ENCODE measurements around the gene MPV17L. TPM values are rescaled to one million over a fixed set of nuclear protein-coding genes. Genes with fewer than 3 reads are reported as not detected.
A peak's percentile ranks its signal among the peaks of the same experiment; 100 is the strongest.
"Not testable (repeated sequence)": the region's sequence is repeated elsewhere in the genome, so short reads cannot be mapped to it uniquely, and the experiment has no call there.

Gene MPV17L
- total and polyA plus RNA-seq, 5 donors: 7.2 to 10.3 (median 8.3) TPM

- DNase-seq (peak; percentile 86 to 94 (median 93)), ATAC-seq (peak; percentile 96 to 97)
- Histone ChIP-seq H3K27me3 (ENCODE audit: control insufficient read depth, insufficient read depth) (no peaks in the 10 kb centered on the region), H3K4me3 (ENCODE audit: low read length) (peak within 1 kb of the TSS; percentile 69), H3K9me3 (ENCODE audit: control insufficient read depth, low read length) (no peaks in the 10 kb centered on the region), H3K4me1 (ENCODE audit: control insufficient read depth, insufficient read depth, low read length) (peaks cover 2% of the 10 kb centered on the region), H3K27ac (ENCODE audit: low read length) (peak within 1 kb of the TSS; percentile 22)
- under 1% methylated on average over 63 of the region's 63 CpGs for WGBS
- intact Hi-C loops (cut with DNase I): loop anchor here in 1 of 4 donors (5.0 kb wide), 1 partner anchor 213 kb away; no protein-coding TSS in a partner anchor
Measured at GRCh38 chr16:15434425-15435215, 39.1 kb downstream of the MPV17L start, which contains the start of gene BMERB1. TSS of gene BMERB1 (plus strand) at chr16:15434588. CDS start at chr16:15434654, 66 bp downstream.

DNA sequence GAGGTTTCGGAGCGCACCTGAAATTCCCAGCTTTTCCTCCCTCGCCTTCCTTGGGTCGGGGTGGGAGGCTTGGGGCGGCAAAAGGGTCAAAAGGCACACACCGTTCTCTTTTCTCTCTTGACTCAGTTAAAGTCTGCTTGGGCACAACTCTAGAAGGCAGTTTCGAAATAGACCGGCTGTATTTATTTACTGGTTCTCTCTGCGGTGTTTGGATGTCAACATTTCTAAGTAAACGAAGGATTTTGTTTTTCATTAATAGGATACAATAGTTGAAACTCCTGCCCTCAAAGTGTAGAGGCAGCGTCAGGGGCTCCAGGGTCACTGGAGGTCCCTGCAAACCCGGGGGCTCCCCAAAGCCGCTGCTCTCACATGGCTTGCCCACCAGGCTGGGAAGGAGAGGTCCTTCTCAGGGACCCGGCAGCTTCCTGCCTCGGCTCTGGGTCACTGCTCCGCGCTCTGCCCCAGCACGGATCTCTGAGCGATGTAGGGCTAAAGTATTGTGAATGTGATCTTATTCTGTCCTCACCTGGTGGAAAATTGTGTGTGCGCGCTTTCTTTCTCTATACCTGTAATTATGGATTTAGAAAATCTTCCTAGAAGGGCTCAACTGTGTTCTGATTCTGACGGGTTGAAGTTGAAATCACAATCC, 39.8 kb downstream of the MPV17L start:
- H3K4me3 ChIP-seq (ENCODE audit: low read length): peak overlapping the region; percentile 69
- DNase-seq (peak in 1 of 3 donors; percentile 54), ATAC-seq (peak in 1 of 2 donors; percentile 13)
- intact Hi-C loops (cut with DNase I): no loop called here
- no peaks in the 10 kb centered on the region for H3K27me3 ChIP-seq (ENCODE audit: control insufficient read depth, insufficient read depth)
- peaks cover 2% of the 10 kb centered on the region for H3K4me1 ChIP-seq (ENCODE audit: control insufficient read depth, insufficient read depth, low read length)
- no peak overlapping the region for H3K27ac ChIP-seq (ENCODE audit: low read length)
- H3K9me3 ChIP-seq (ENCODE audit: control insufficient read depth, low read length): no peaks in the 10 kb centered on the region
- WGBS: 11% methylated on average over 22 of the region's 22 CpGs

- intact Hi-C loops (cut with DNase I): no loop called here
- Histone ChIP-seq H3K4me1 (ENCODE audit: control insufficient read depth, insufficient read depth, low read length) (peaks cover 2% of the 10 kb centered on the region), H3K4me3 (ENCODE audit: low read length) (no peak overlapping the region), H3K27ac (ENCODE audit: low read length) (no peak overlapping the region), H3K27me3 (ENCODE audit: control insufficient read depth, insufficient read depth) (no peaks in the 10 kb centered on the region), H3K9me3 (ENCODE audit: control insufficient read depth, low read length) (no peaks in the 10 kb centered on the region)
- ATAC-seq: no peak
- DNase-seq: no peak
- WGBS: 88% methylated on average over 4 of the region's 4 CpGs
Measured at GRCh38 chr16:15439102-15439501, 43.5 kb downstream of the MPV17L start.

DNA sequence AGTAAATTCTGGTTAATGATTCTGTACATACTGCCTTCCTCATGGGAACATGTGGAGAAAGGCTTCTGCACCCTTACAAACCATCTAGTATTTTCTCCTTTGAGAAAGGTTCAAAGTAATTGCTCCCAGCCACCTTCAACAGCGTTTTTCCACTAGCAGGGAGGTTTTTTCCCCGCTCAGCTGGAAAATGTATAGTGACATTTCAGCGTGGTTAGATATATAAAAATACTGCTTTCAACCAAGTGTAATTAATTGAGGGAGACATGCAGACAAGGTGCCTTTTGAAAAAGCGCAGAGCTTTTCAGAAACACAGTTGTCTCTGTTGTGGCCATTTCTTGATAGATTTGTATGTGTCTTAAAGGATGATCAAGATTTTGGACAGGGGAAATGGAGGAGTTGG, 44.0 kb downstream of the MPV17L start:
- no peaks in the 10 kb centered on the region for H3K9me3 ChIP-seq (ENCODE audit: control insufficient read depth, low read length)
- intact Hi-C loops (cut with DNase I): no loop called here
- no peak for DNase-seq
- no peak for ATAC-seq
- H3K4me1 ChIP-seq (ENCODE audit: control insufficient read depth, insufficient read depth, low read length): peaks cover 2% of the 10 kb centered on the region
- H3K27me3 ChIP-seq (ENCODE audit: control insufficient read depth, insufficient read depth): no peaks in the 10 kb centered on the region
- WGBS: 82% methylated on average over 4 of the region's 4 CpGs
- peak overlapping the region; percentile 17 for H3K27ac ChIP-seq (ENCODE audit: low read length)
- H3K4me3 ChIP-seq (ENCODE audit: low read length): no peak overlapping the region

DNA sequence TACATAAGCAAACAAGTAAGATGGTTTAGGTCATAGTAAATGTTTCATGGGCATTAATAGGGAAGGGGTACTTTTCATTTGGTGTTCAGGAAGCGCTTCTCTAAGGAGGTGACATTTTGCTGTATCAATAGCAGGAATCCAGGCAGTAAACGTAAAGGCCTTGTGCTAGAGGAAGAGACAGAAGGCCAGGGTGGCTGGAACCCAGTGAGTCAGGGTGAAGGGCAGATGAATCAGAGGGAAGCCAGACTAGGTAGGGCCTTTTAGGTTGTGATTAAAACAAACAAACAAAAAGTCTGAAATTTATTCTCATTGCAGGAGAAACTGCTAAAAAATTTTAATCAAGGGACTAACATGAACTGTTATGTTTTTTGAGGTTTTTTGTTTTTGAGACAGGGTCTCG, 45.3 kb downstream of the MPV17L start:
- H3K27me3 ChIP-seq (ENCODE audit: control insufficient read depth, insufficient read depth): no peaks in the 10 kb centered on the region
- WGBS: 89% methylated on average over 3 of the region's 3 CpGs
- intact Hi-C loops (cut with DNase I): loop anchor here in 1 of 4 donors (10.0 kb wide), 1 partner anchor 94 kb away; no protein-coding TSS in a partner anchor
- DNase-seq (no peak), ATAC-seq (no peak)
- H3K4me3 ChIP-seq (ENCODE audit: low read length): no peak overlapping the region
- no peaks in the 10 kb centered on the region for H3K9me3 ChIP-seq (ENCODE audit: control insufficient read depth, low read length)
- H3K27ac ChIP-seq (ENCODE audit: low read length): no peak overlapping the region
- no peaks in the 10 kb centered on the region for H3K4me1 ChIP-seq (ENCODE audit: control insufficient read depth, insufficient read depth, low read length)

GRCh38 chr16:15442140-15442539, 46.6 kb downstream of the MPV17L start:
- intact Hi-C loops (cut with DNase I): loop anchor here in 1 of 4 donors (10.0 kb wide), 1 partner anchor 93 kb away; no protein-coding TSS in a partner anchor
- not testable (repeated sequence) for H3K4me3 ChIP-seq (ENCODE audit: low read length); H3K27me3 ChIP-seq (ENCODE audit: control insufficient read depth, insufficient read depth); ATAC-seq; H3K4me1 ChIP-seq (ENCODE audit: control insufficient read depth, insufficient read depth, low read length); H3K27ac ChIP-seq (ENCODE audit: low read length); DNase-seq; H3K9me3 ChIP-seq (ENCODE audit: control insufficient read depth, low read length)
- WGBS: 95% methylated on average over 5 of the region's 5 CpGs

DNA sequence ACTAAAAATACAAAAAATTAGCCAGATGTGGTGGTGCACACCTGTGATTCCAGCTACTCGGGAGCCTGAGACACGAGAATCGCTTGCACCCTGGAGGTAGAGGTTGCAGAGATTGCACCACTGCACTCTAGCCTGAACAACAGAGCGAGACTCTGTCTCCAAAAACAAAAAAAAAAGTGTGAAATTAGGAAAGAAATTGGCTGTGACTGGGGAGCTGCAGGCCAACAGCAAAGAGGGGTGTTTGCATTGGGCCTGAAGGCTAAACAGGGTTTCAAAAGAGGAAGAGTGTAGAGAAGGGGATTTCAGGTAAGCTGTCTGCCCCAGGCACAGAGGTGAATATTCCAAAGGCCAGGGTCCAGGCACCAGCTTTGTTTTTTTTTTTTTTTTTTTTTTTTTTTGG, 48.2 kb downstream of the MPV17L start:
- WGBS: 83% methylated on average over 4 of the region's 4 CpGs
- intact Hi-C loops (cut with DNase I): loop anchor here in 1 of 4 donors (10.0 kb wide), 1 partner anchor 91 kb away; no protein-coding TSS in a partner anchor
- Histone ChIP-seq H3K27ac (ENCODE audit: low read length) (no peak overlapping the region), H3K4me3 (ENCODE audit: low read length) (no peak overlapping the region), H3K9me3 (ENCODE audit: control insufficient read depth, low read length) (no peaks in the 10 kb centered on the region), H3K27me3 (ENCODE audit: control insufficient read depth, insufficient read depth) (no peaks in the 10 kb centered on the region), H3K4me1 (ENCODE audit: control insufficient read depth, insufficient read depth, low read length) (no peaks in the 10 kb centered on the region)
- ATAC-seq: no peak
- DNase-seq: no peak

GRCh38 chr16:15444264-15444663, 48.7 kb downstream of the MPV17L start:
- Histone ChIP-seq H3K27me3 (ENCODE audit: control insufficient read depth, insufficient read depth) (no peaks in the 10 kb centered on the region), H3K4me3 (ENCODE audit: low read length) (no peak overlapping the region), H3K9me3 (ENCODE audit: control insufficient read depth, low read length) (no peaks in the 10 kb centered on the region), H3K27ac (ENCODE audit: low read length) (no peak overlapping the region), H3K4me1 (ENCODE audit: control insufficient read depth, insufficient read depth, low read length) (no peaks in the 10 kb centered on the region)
- ATAC-seq (no peak), DNase-seq (no peak)
- intact Hi-C loops (cut with DNase I): loop anchor here in 1 of 4 donors (10.0 kb wide), 1 partner anchor 91 kb away; no protein-coding TSS in a partner anchor
- 89% methylated on average over 3 of the region's 3 CpGs for WGBS

DNA sequence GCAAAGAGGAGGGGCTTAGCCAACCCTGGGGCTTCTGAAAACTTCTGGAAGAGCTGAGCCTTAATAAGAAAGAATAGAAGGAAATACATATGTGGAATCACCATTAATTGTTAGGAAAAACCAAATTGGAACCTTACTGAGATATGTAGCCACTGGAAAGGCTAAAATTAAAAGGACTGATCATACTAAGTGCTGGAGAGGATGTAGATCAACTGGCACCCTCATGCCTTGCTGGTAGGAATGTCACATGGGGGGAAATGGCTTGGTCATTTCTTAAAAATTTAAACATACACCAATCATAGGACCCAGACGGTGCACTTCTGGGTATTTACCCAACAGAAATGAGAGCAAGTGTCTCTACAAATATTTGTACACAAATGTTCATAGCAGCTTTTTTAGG, 49.9 kb downstream of the MPV17L start:
- Histone ChIP-seq H3K9me3 (ENCODE audit: control insufficient read depth, low read length) (no peaks in the 10 kb centered on the region), H3K27ac (ENCODE audit: low read length) (no peak overlapping the region), H3K27me3 (ENCODE audit: control insufficient read depth, insufficient read depth) (no peaks in the 10 kb centered on the region), H3K4me3 (ENCODE audit: low read length) (no peak overlapping the region), H3K4me1 (ENCODE audit: control insufficient read depth, insufficient read depth, low read length) (no peaks in the 10 kb centered on the region)
- ATAC-seq: no peak
- intact Hi-C loops (cut with DNase I): loop anchor here in 1 of 4 donors (10.0 kb wide), 1 partner anchor 89 kb away; no protein-coding TSS in a partner anchor
- 97% methylated on average over 1 of the region's 1 CpG for WGBS
- no peak for DNase-seq

DNA sequence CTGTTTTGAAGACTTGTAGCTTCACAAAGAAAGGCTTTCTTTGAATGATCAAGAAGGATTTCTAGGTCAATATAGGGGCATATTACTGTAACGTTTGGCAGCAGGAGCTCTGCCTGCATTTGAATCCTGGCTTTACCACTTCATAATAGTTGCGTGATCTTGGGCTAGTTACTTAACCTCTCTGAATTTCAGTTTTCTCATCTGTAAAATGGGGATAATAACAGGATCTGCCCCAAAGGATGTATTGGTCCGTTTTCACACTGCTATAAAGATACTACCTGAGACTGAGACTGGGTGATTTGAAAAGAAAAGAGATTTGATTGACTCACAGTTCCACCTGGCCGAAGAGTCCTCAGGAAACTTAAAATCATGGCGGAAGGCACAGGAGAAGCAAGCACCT, 51.3 kb downstream of the MPV17L start:
- Histone ChIP-seq H3K4me1 (ENCODE audit: control insufficient read depth, insufficient read depth, low read length) (no peaks in the 10 kb centered on the region), H3K4me3 (ENCODE audit: low read length) (no peak overlapping the region), H3K27ac (ENCODE audit: low read length) (no peak overlapping the region), H3K27me3 (ENCODE audit: control insufficient read depth, insufficient read depth) (no peaks in the 10 kb centered on the region), H3K9me3 (ENCODE audit: control insufficient read depth, low read length) (no peaks in the 10 kb centered on the region)
- no peak for ATAC-seq
- intact Hi-C loops (cut with DNase I): loop anchor here in 1 of 4 donors (10.0 kb wide), 1 partner anchor 88 kb away; no protein-coding TSS in a partner anchor
- no peak for DNase-seq
- 93% methylated on average over 5 of the region's 5 CpGs for whole genome bisulfite sequencing

DNA sequence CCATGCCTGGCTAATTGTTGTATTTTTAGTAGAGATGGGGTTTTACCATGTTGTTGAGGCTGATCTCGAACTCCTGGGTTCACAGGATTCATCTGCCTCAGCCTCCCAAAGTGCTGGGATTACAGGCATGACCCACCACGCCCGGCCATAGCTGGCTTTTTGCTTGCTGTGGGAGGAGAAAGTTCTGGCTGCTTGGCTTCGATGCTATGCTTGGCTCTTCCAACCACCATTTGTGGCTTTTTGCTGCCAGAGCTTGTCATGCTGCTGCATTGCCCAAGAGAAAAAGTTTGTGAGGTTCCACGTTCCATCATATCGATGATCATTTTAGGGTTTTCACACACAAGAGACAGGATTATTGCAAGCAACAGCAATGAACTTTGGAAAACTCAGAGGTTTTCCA, 55.1 kb downstream of the MPV17L start:
- Histone ChIP-seq H3K9me3 (ENCODE audit: control insufficient read depth, low read length) (no peaks in the 10 kb centered on the region), H3K4me3 (ENCODE audit: low read length) (no peak overlapping the region), H3K27me3 (ENCODE audit: control insufficient read depth, insufficient read depth) (no peaks in the 10 kb centered on the region), H3K27ac (ENCODE audit: low read length) (no peak overlapping the region), H3K4me1 (ENCODE audit: control insufficient read depth, insufficient read depth, low read length) (no peaks in the 10 kb centered on the region)
- ATAC-seq (peak; percentile 44 to 74), DNase-seq (peak; percentile 52 to 79 (median 65))
- WGBS: 68% methylated on average over 6 of the region's 6 CpGs
- intact Hi-C loops (cut with DNase I): no loop called here
